HG02798 (cell line): ENCODE measurements around the gene AGFG1.
"Not testable (repeated sequence)": the region's sequence is repeated elsewhere in the genome, so short reads cannot be mapped to it uniquely, and the experiment has no call there.

ENCODE experiments used
- ATAC-seq: cut with Tn5 transposase; IDR thresholded peaks from one replicate; pipeline ENCODE4 v1.9.1; 2021; ENCODE audit warnings: mild to moderate bottlenecking; ENCODE audit not compliant: unreplicated experiment, poor library complexity

The AGFG1 gene

GRCh38 chr2:227597998-227598397, 126.0 kb downstream of the AGFG1 start:
- ATAC-seq = no peak

- ATAC-seq = not testable (repeated sequence)
These were observed 127.0 kb downstream of the AGFG1 start, which contains the start of gene SCYGR2 for GRCh38 chr2:227598835-227599503. SCYGR2 (plus strand) TSS chr2:227598893; CDS start chr2:227598893, 0 bp downstream.

GRCh38 chr2:227602358-227602757, 130.4 kb downstream of the AGFG1 start:
- ATAC-seq = no peak

GRCh38 chr2:227606476-227606875, 134.5 kb downstream of the AGFG1 start:
- ATAC-seq = no peak

GRCh38 chr2:227607941-227608340, 136.0 kb downstream of the AGFG1 start:
- ATAC-seq = no peak

GRCh38 chr2:227608561-227609338, 136.8 kb downstream of the AGFG1 start:
- ATAC-seq = no peak

GRCh38 chr2:227610123-227610522, 138.2 kb downstream of the AGFG1 start:
- no peak for ATAC-seq
